ENCODE data around the gene COL12A1. TPM values are rescaled to one million over a fixed set of nuclear protein-coding genes. Genes with fewer than 3 reads are reported as not detected.

The COL12A1 gene
- total RNA-seq, 1 experiment from 2014 or later, result 10.4 TPM

DNA sequence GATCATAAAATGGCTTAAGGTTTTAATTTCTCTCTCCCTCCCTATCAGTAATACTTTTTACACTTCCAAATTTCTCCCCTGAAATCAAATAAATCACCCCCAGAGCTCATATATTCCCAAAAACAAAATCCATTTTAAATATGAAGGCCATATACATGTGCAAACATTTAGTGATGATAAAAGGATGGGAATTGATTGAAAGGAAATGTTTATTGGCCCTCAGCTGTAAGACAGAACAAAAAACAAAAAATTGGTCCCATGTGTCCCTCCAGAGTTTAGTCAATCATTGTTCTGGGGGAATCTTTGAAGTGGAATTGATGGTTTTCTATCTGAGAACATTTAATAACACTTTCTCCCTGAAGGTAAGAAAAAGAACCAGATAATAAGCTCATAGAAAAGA, 91.7 kb downstream of the COL12A1 start:
- Histone ChIP-seq H3K9me3 (ENCODE audit: control insufficient read depth, insufficient read depth, low read depth, low read length) (no peaks in the 10 kb centered on the region), H3K27ac (ENCODE audit: low read length) (no peak overlapping the region), H3K36me3 (ENCODE audit: control insufficient read depth, insufficient read depth, low read length) (no peaks in the 10 kb centered on the region), H3K4me3 (ENCODE audit: low read depth in 2 of 2, low read length in 2 of 2) (no peak overlapping the region), H3K27me3 (ENCODE audit: control insufficient read depth, insufficient read depth, low read length) (no peaks in the 10 kb centered on the region), H3K4me1 (ENCODE audit: control insufficient read depth, insufficient read depth, low read length) (peaks cover 4% of the 10 kb centered on the region; the same call in 1 of the 2 replicates)
- TF ChIP-seq TCF7L2 (IDR thresholded peaks at IDR 0.05; ENCODE audit: low read depth, low read length), result no peak
- TF ChIP-seq, protein P1, sequence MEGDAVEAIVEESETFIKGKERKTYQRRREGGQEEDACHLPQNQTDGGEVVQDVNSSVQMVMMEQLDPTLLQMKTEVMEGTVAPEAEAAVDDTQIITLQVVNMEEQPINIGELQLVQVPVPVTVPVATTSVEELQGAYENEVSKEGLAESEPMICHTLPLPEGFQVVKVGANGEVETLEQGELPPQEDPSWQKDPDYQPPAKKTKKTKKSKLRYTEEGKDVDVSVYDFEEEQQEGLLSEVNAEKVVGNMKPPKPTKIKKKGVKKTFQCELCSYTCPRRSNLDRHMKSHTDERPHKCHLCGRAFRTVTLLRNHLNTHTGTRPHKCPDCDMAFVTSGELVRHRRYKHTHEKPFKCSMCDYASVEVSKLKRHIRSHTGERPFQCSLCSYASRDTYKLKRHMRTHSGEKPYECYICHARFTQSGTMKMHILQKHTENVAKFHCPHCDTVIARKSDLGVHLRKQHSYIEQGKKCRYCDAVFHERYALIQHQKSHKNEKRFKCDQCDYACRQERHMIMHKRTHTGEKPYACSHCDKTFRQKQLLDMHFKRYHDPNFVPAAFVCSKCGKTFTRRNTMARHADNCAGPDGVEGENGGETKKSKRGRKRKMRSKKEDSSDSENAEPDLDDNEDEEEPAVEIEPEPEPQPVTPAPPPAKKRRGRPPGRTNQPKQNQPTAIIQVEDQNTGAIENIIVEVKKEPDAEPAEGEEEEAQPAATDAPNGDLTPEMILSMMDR (IDR thresholded peaks at IDR 0.05), result no peak
- ChIA-PET POLR2A (no interaction called here), CTCF (interaction anchor here (0.6 kb wide), 1 partner anchor 112 kb away, joined by 8 read pairs; no protein-coding TSS in a partner anchor)
- intact Hi-C loops (cut with micrococcal nuclease; ENCODE audit: unreplicated experiment) (no loop called here), in situ Hi-C loops (cut with HindIII; ENCODE audit: low pct_unique_long_range_greater_than_20kb, low sequenced_read_pairs) (no loop called here)
- no peak for ATAC-seq
- BruUV-seq (replicated peaks), result no TSS peak
- no peak for DNase-seq (ENCODE audit: low read depth, low spot score)

DNA sequence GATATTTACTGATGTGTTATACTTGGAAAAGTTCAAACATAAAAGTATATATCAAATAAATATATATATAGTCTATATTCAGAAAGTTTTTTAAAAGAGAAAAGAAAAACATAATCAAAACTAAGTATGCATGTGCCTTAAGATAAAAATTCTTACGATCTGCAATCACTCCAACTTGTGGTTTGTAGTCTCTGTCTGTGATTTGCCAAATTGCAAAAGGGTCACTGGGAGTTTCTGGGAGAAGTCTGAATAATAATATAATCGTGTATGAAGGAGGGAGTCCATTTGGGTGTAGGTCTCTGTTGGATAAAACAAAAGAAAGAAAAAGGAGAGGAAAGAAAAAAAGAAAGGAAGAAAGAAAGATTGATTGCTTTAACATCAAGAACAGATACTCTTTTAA, 92.4 kb downstream of the COL12A1 start:
- H3K27ac ChIP-seq (ENCODE audit: low read length), result no peak overlapping the region
- H3K36me3 ChIP-seq (ENCODE audit: control insufficient read depth, insufficient read depth, low read length), result no peaks in the 10 kb centered on the region
- no TSS peak for BruUV-seq (replicated peaks)
- ChIA-PET CTCF (no interaction called here), POLR2A (no interaction called here)
- in situ Hi-C loops (cut with HindIII; ENCODE audit: low pct_unique_long_range_greater_than_20kb, low sequenced_read_pairs) (no loop called here), intact Hi-C loops (cut with micrococcal nuclease; ENCODE audit: unreplicated experiment) (no loop called here)
- no peaks in the 10 kb centered on the region for H3K9me3 ChIP-seq (ENCODE audit: control insufficient read depth, insufficient read depth, low read depth, low read length)
- no peaks in the 10 kb centered on the region for H3K27me3 ChIP-seq (ENCODE audit: control insufficient read depth, insufficient read depth, low read length)
- H3K4me3 ChIP-seq (ENCODE audit: low read depth in 2 of 2, low read length in 2 of 2), result no peak overlapping the region
- H3K4me1 ChIP-seq (ENCODE audit: control insufficient read depth, insufficient read depth, low read length), result peaks cover 4% of the 10 kb centered on the region; the same call in 1 of the 2 replicates
- TF ChIP-seq, protein P2, sequence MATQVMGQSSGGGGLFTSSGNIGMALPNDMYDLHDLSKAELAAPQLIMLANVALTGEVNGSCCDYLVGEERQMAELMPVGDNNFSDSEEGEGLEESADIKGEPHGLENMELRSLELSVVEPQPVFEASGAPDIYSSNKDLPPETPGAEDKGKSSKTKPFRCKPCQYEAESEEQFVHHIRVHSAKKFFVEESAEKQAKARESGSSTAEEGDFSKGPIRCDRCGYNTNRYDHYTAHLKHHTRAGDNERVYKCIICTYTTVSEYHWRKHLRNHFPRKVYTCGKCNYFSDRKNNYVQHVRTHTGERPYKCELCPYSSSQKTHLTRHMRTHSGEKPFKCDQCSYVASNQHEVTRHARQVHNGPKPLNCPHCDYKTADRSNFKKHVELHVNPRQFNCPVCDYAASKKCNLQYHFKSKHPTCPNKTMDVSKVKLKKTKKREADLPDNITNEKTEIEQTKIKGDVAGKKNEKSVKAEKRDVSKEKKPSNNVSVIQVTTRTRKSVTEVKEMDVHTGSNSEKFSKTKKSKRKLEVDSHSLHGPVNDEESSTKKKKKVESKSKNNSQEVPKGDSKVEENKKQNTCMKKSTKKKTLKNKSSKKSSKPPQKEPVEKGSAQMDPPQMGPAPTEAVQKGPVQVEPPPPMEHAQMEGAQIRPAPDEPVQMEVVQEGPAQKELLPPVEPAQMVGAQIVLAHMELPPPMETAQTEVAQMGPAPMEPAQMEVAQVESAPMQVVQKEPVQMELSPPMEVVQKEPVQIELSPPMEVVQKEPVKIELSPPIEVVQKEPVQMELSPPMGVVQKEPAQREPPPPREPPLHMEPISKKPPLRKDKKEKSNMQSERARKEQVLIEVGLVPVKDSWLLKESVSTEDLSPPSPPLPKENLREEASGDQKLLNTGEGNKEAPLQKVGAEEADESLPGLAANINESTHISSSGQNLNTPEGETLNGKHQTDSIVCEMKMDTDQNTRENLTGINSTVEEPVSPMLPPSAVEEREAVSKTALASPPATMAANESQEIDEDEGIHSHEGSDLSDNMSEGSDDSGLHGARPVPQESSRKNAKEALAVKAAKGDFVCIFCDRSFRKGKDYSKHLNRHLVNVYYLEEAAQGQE (IDR thresholded peaks at IDR 0.05; ENCODE audit: insufficient read depth in 1 of 2, low read depth in 2 of 2, low read length in 1 of 2), result no peak
- TF ChIP-seq, protein P1 (IDR thresholded peaks at IDR 0.05), result no peak
- TF ChIP-seq SIN3A (IDR thresholded peaks at IDR 0.05; ENCODE audit: borderline replicate concordance, insufficient read depth, low read depth, low read length) (no peak), TCF7L2 (IDR thresholded peaks at IDR 0.05; ENCODE audit: low read depth, low read length) (no peak), POLR2AphosphoS5 (IDR thresholded peaks at IDR 0.05; ENCODE audit: low read depth, low read length) (no peak)
- DNase-seq (ENCODE audit: low read depth, low spot score), result no peak
- ATAC-seq, result no peak

Data from Panc1 (cell line).